H9 (cell line): ENCODE data around the gene SH3BP5. TPM values are rescaled to one million over a fixed set of nuclear protein-coding genes. Genes with fewer than 3 reads are reported as not detected.

ENCODE experiments used
- DNase-seq: peaks from one replicate; pipeline ENCODE4 v3.0.0-alpha.2; 2017
- H2AFZ ChIP-seq: one replicate; pipeline ENCODE4 v1.6.1; 2013; ENCODE audit warnings: mild to moderate bottlenecking, low read length, control low read depth, moderate library complexity
- H2AK5ac ChIP-seq: 2 replicates; pipeline ENCODE4 v1.6.1; 2013; ENCODE audit warnings: low read length, control low read depth, mixed read lengths; ENCODE audit not compliant: insufficient read length
- H2BK120ac ChIP-seq: one replicate; pipeline ENCODE4 v1.6.1; 2013; ENCODE audit warnings: low read depth, mild to moderate bottlenecking, low read length, control low read depth, inconsistent platforms; ENCODE audit not compliant: poor library complexity, severe bottlenecking
- H2BK12ac ChIP-seq: 2 replicates; pipeline ENCODE4 v1.6.1; 2013; ENCODE audit warnings: low read length, control low read depth, mixed read lengths, low read depth; ENCODE audit not compliant: insufficient read length
- H2BK15ac ChIP-seq: 2 replicates; pipeline ENCODE4 v1.6.1; 2013; ENCODE audit warnings: low read depth, low read length, control low read depth
- H2BK20ac ChIP-seq: one replicate; pipeline ENCODE4 v1.6.1; 2013; ENCODE audit warnings: low read depth, mild to moderate bottlenecking, low read length, control low read depth, inconsistent platforms; ENCODE audit not compliant: poor library complexity, severe bottlenecking
- H2BK5ac ChIP-seq: 2 replicates; pipeline ENCODE4 v1.6.1; 2013; ENCODE audit warnings: low read length, control low read depth, mixed read lengths; ENCODE audit not compliant: insufficient read length
- H3K14ac ChIP-seq: 2 replicates; pipeline ENCODE4 v1.6.1; 2013; ENCODE audit warnings: low read length, control low read depth; ENCODE audit not compliant: insufficient read depth
- H3K18ac ChIP-seq: 2 replicates; pipeline ENCODE4 v1.6.1; 2013; ENCODE audit warnings: low read depth, mild to moderate bottlenecking, mixed read lengths, low read length, control low read depth; ENCODE audit not compliant: insufficient read length
- H3K23ac ChIP-seq: 2 replicates; pipeline ENCODE4 v1.6.1; 2013; ENCODE audit warnings: low read length, control low read depth, mixed read lengths, low read depth; ENCODE audit not compliant: insufficient read length
- H3K23me2 ChIP-seq: 2 replicates; pipeline ENCODE4 v1.6.1; 2013; ENCODE audit warnings: low read depth, mild to moderate bottlenecking, mixed read lengths, low read length, control low read depth; ENCODE audit not compliant: insufficient read length, poor library complexity, severe bottlenecking
- H3K27ac ChIP-seq: 2 replicates; pipeline ENCODE4 v1.5.1; 2013; ENCODE audit warnings: low read length, control low read depth, mixed read lengths, low read depth; ENCODE audit not compliant: insufficient read length
- H3K27me3 ChIP-seq: 2 replicates; pipeline ENCODE4 v1.6.1; 2013; ENCODE audit warnings: low read length, control low read depth, inconsistent platforms; ENCODE audit not compliant: insufficient read depth
- H3K4ac ChIP-seq: 2 replicates; pipeline ENCODE4 v1.6.1; 2013; ENCODE audit warnings: low read depth, mild to moderate bottlenecking, control low read depth, inconsistent platforms, low read length, moderate library complexity
- H3K4me1 ChIP-seq: 2 replicates; pipeline ENCODE4 v1.6.1; 2013; ENCODE audit warnings: low read length, control low read depth, inconsistent platforms; ENCODE audit not compliant: insufficient read depth
- H3K4me2 ChIP-seq: 2 replicates; pipeline ENCODE4 v1.6.1; 2013; ENCODE audit warnings: low read length, control low read depth, mixed read lengths; ENCODE audit not compliant: insufficient read length, insufficient read depth
- H3K56ac ChIP-seq: 2 replicates; pipeline ENCODE4 v1.6.1; 2013; ENCODE audit warnings: low read depth, mild to moderate bottlenecking, mixed read lengths, low read length, control low read depth; ENCODE audit not compliant: insufficient read length
- H3K79me1 ChIP-seq: 2 replicates; pipeline ENCODE4 v1.6.1; 2013; ENCODE audit warnings: low read depth, mild to moderate bottlenecking, moderate library complexity, low read length, control low read depth, inconsistent platforms; ENCODE audit not compliant: insufficient read depth, poor library complexity, severe bottlenecking
- H3K79me2 ChIP-seq: 2 replicates; pipeline ENCODE4 v1.6.1; 2013; ENCODE audit warnings: low read length, control low read depth, inconsistent platforms; ENCODE audit not compliant: insufficient read depth
- H3K9ac ChIP-seq: 2 replicates; pipeline ENCODE4 v1.6.1; 2013; ENCODE audit warnings: low read length, control low read depth, mixed read lengths; ENCODE audit not compliant: insufficient read length; ENCODE audit errors: extremely low read depth
- H3K9me3 ChIP-seq: one replicate; pipeline ENCODE4 v1.6.1; 2013; ENCODE audit warnings: low read depth, low read length, inconsistent platforms; ENCODE audit not compliant: control insufficient read depth
- H3T11ph ChIP-seq: one replicate; pipeline ENCODE4 v1.6.1; 2013; ENCODE audit warnings: mild to moderate bottlenecking, low read length, control low read depth, inconsistent platforms
- H4K20me1 ChIP-seq: one replicate; pipeline ENCODE4 v1.6.1; 2013; ENCODE audit not compliant: control insufficient read depth, insufficient read length, insufficient read depth
- H4K5ac ChIP-seq: 2 replicates; pipeline ENCODE4 v1.6.1; 2013; ENCODE audit warnings: low read depth, mild to moderate bottlenecking, mixed read lengths, low read length, control low read depth; ENCODE audit not compliant: insufficient read length
- H4K8ac ChIP-seq: replicated peaks from 2 replicates; pipeline ENCODE4 v1.6.1; 2013; ENCODE audit warnings: low read length, control low read depth, mixed read lengths, low read depth; ENCODE audit not compliant: insufficient read length
- H4K91ac ChIP-seq: 2 replicates; pipeline ENCODE4 v1.6.1; 2013; ENCODE audit warnings: low read depth, mild to moderate bottlenecking, moderate library complexity, mixed read lengths, low read length, control low read depth; ENCODE audit not compliant: insufficient read length
- H3K27ac Mint-ChIP-seq, 3 experiments: 2 replicates in 2 of 3; 3 replicates in 1 of 3; pipeline ENCODE4 v1.8.0; 2020 to 2021; ENCODE audit warnings: mixed read lengths in 3 of 3, mild to moderate bottlenecking in 1 of 3, moderate library complexity in 1 of 3
- H3K27me3 Mint-ChIP-seq: 2 replicates; pipeline ENCODE4 v1.8.0; 2021; ENCODE audit warnings: low read depth, mild to moderate bottlenecking, moderate library complexity, mixed read lengths
- H3K36me3 Mint-ChIP-seq, 3 experiments: 2 replicates in 2 of 3; 3 replicates in 1 of 3; pipeline ENCODE4 v1.8.0; 2020 to 2021; ENCODE audit warnings: low read depth in 3 of 3, mixed read lengths in 3 of 3; ENCODE audit not compliant: insufficient read depth in 1 of 3
- H3K4me1 Mint-ChIP-seq, 2 experiments: 2 replicates each; pipeline ENCODE4 v1.8.0; 2020; ENCODE audit warnings: mixed read lengths in 2 of 2
- H3K4me3 Mint-ChIP-seq, 2 experiments: 2 replicates in 1 of 2; 3 replicates in 1 of 2; pipeline ENCODE4 v1.8.0; 2020 to 2021; ENCODE audit warnings: mild to moderate bottlenecking in 2 of 2, mixed read lengths in 2 of 2, moderate library complexity in 1 of 2
- H3K9me3 Mint-ChIP-seq, 2 experiments: 2 replicates in 1 of 2; 3 replicates in 1 of 2; pipeline ENCODE4 v1.8.0; 2020; ENCODE audit warnings: mild to moderate bottlenecking in 2 of 2, mixed read lengths in 2 of 2, moderate library complexity in 1 of 2
- WGBS: extraction: QIAGEN DNeasy Blood & Tissue Kit; methylation state at CpG from one replicate; pipeline ENCODE4 v1.1.7; 2013; ENCODE audit warnings: missing lambda C conversion rate, low lambda C conversion rate, mixed read lengths; ENCODE audit not compliant: insufficient read length; ENCODE audit errors: extremely low coverage; 5-methylcytosine and 5-hydroxymethylcytosine counted together
- total RNA-seq: library from RNA; stranded (reverse); gene quantifications from 2 replicates; pipeline ENCODE4 v1.2.1, GENCODE V29; 2021
- TF ChIP-seq, protein P1 (sequence below): fragments of 200-600 bp; sonication (generic); conservative IDR thresholded peaks from 3 replicates; pipeline ENCODE4 v1.8.0; 2021; ENCODE audit warnings: antibody characterized with exemption, mild to moderate bottlenecking

The SH3BP5 gene
- total RNA-seq, 1 experiment from 2014 or later: 6.8 TPM

DNA sequence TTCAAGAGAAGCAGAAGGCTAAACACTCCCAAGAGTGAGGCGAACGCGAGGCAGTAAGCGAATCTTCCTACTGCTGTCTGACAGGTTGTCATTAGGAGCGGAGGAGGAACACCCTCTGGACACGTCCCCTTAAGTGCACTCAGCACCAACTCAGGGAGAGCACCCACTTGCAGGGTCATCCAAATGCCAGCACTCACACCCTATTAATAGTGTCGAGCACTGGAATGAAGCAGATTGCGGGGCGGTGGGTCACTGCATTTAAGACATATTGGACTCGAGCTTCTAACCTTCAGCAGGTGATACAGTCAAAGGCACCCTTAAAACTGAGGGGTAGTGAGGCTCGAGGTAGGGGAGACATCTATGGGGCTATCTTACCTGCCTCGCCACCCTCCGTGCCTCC, 28.7 kb downstream of the SH3BP5 start:
- no peaks in the 10 kb centered on the region for H3K27me3 Mint-ChIP-seq
- H3K27ac Mint-ChIP-seq: no peak overlapping the region; a peak in 1 of 7 replicates
- H3K27ac ChIP-seq: no peak overlapping the region

More for the DNA sequence above, 28.7 kb downstream of the SH3BP5 start:
- Mint-ChIP-seq H3K9me3 (no peaks in the 10 kb centered on the region; a peak in 1 of 5 replicates), H3K4me3 (no peak overlapping the region), H3K36me3 (peaks cover 0 to 13% (median 4%) of the 10 kb centered on the region in 3 experiments; a peak in 2 of 7 replicates), H3K4me1 (peaks cover 12 to 22% of the 10 kb centered on the region in 2 experiments)
- no peak overlapping the region for H2BK15ac ChIP-seq
- H4K5ac ChIP-seq: no peak overlapping the region
- no peaks in the 10 kb centered on the region for H3K79me2 ChIP-seq
- no peaks in the 10 kb centered on the region for H3K9me3 ChIP-seq
- H2AFZ ChIP-seq: no peak overlapping the region
- H3K18ac ChIP-seq: no peak overlapping the region
- H4K20me1 ChIP-seq: no peaks in the 10 kb centered on the region
- no peaks in the 10 kb centered on the region for H3K27me3 ChIP-seq
- H3K14ac ChIP-seq: no peak overlapping the region
- H2BK5ac ChIP-seq: no peak overlapping the region
- H4K8ac ChIP-seq: no peak overlapping the region
- DNase-seq: no peak
- H3T11ph ChIP-seq: no peak overlapping the region
- H2BK20ac ChIP-seq: no peak overlapping the region
- no peak overlapping the region for H2BK120ac ChIP-seq
- peaks cover 2% of the 10 kb centered on the region; the same call in 1 of the 2 replicates for H3K4me1 ChIP-seq
- H2BK12ac ChIP-seq: no peak overlapping the region
- no peak overlapping the region for H3K9ac ChIP-seq
- no peak overlapping the region for H3K4me2 ChIP-seq
- no peak overlapping the region for H3K56ac ChIP-seq
- TF ChIP-seq, protein P1, sequence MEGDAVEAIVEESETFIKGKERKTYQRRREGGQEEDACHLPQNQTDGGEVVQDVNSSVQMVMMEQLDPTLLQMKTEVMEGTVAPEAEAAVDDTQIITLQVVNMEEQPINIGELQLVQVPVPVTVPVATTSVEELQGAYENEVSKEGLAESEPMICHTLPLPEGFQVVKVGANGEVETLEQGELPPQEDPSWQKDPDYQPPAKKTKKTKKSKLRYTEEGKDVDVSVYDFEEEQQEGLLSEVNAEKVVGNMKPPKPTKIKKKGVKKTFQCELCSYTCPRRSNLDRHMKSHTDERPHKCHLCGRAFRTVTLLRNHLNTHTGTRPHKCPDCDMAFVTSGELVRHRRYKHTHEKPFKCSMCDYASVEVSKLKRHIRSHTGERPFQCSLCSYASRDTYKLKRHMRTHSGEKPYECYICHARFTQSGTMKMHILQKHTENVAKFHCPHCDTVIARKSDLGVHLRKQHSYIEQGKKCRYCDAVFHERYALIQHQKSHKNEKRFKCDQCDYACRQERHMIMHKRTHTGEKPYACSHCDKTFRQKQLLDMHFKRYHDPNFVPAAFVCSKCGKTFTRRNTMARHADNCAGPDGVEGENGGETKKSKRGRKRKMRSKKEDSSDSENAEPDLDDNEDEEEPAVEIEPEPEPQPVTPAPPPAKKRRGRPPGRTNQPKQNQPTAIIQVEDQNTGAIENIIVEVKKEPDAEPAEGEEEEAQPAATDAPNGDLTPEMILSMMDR: no peak
- no peak overlapping the region for H3K23ac ChIP-seq
- H4K91ac ChIP-seq: no peak overlapping the region
- H3K23me2 ChIP-seq: no peaks in the 10 kb centered on the region
- no CpG with 5 or more reads among the region's 13 CpGs for WGBS
- H3K79me1 ChIP-seq: no peaks in the 10 kb centered on the region
- no peak overlapping the region for H2AK5ac ChIP-seq
- no peak overlapping the region for H3K4ac ChIP-seq
